Myocyte (in vitro differentiated cells): Measurements from ENCODE around the gene TIMM17B. TPM values are rescaled to one million over a fixed set of nuclear protein-coding genes. Genes with fewer than 3 reads are reported as not detected.
A peak's percentile ranks its signal among the peaks of the same experiment; 100 is the strongest.

ENCODE experiments used
- DNase-seq: peaks from one replicate; pipeline ENCODE4 v3.0.0-alpha.2; 2012; ENCODE audit warnings: low read depth
- total RNA-seq: library from RNA; depleted of rRNA; stranded (reverse); fragments of >200 nt; gene quantifications from 2 replicates; pipeline ENCODE4 v1.2.3, GENCODE V29; 2014

The TIMM17B gene
- total RNA-seq, 1 donor from 2014 or later = 52.4 TPM

DNA sequence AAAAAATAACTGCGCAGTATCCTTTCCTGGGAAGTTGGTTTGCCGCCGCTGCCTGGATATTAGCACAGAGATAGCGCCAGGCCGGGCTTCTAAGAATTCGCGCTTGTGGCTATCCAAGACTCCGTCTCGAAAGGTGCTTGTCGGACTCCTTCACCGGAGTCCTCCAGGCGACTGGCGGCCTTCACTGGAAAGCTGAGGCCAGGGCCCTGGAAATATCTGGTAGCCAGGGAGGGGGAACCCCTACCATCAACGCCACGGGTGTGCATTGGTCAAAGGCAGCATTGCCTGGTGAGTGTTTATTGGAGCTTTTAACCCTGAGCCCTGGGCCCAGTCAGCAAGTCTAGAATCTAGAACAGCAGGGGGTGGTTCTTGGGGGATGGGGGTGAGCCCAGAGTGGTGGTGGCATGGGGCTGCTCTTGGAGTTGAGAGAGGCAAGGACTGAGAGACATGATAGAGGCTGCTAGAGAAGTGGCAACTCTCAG is 21.8 kb upstream of the TIMM17B start:
- DNase-seq = no peak

GRCh38 chrX:48918643-48919340 is 21.2 kb upstream of the TIMM17B start, which contains the start of gene PIM2:
PIM2 (minus strand) TSS chrX:48919024; CDS start chrX:48918834, 190 bp downstream.
- DNase-seq = peak; percentile 83

- DNase-seq = no peak
Observed at GRCh38 chrX:48918301-48918642, 20.7 kb upstream of the TIMM17B start.

DNA sequence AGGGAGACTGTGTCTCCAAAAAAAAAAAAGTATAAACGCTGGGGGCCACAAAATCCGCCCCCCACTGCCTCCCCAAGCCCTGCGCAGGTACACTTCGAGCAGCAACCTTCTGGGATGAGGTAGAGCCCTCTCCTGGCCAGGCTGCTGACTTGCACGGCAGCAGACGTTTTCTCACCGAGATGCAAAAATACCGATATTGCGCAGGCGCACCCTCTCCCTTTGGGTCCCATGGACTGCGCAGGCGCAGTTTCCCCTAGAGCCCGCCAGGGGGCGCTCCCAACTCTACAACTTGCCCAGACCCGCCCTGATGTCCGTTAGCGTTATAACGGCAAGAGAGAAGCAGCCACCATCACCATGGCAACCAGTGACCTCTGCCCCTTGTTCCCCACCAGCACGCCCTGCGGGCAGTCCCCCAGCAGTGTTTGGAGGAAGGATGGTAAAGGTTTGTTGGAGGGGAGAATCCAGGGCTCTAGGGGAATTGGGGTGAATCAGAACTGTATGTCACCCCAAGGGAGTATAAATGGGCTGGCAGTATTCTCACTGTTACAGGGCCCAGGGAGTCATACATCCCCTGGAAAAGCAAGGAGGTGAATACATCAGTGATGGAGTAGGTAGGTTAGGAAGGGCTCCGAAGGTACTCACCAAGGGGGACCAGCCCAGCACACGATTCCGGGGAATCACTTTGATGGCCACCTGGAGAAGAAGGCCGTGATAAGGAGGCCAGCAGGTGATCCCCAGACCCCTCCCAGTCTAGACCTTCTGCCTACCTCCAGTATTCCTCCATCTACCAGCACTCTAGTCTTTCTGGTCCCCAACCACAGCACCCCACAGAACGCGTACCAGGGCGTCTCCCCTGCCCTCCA is 19.8 kb upstream of the TIMM17B start:
- DNase-seq = peak; percentile 87

DNA sequence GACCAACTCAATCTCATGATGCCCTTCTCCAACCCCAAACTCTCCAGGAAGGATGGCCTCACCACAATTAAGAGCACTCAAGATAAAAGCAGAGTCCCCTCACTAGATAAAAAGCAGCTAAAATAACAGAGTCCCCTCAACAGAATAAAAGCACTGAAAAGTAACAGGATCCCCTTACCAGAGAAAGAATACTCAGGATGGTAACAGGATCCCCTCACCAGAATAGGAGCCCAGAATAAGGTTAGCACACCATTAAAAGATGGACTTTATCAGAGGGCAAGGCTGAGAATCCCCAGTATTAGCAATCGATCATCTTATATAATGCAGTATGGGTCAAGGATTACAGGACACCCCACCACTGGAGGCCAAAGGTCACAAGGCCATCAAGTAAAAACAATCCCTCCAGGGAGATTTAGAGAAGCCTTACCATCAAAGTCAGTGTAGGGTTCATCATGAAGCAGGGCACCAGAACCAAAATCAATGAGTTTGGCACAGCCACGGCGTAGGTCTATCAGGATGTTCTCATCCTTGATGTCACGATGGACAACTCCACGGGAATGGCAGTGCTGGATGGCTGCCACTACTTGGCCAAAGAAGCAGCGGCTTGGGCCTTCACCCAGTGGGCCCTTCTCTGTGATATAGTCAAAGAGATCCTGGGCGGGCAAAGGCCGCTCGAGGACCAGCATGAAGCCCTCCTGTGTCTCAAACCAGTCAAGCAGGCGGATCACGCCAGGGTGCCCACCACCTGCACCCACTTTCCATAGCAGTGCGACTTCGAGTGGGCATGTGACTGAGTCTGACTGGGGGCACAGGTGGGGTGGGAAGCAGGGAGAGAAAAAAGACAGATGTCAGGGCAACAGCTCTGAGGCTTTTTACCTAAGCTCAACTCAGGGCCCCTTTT is 17.3 kb upstream of the TIMM17B start:
- DNase-seq = no peak

DNA sequence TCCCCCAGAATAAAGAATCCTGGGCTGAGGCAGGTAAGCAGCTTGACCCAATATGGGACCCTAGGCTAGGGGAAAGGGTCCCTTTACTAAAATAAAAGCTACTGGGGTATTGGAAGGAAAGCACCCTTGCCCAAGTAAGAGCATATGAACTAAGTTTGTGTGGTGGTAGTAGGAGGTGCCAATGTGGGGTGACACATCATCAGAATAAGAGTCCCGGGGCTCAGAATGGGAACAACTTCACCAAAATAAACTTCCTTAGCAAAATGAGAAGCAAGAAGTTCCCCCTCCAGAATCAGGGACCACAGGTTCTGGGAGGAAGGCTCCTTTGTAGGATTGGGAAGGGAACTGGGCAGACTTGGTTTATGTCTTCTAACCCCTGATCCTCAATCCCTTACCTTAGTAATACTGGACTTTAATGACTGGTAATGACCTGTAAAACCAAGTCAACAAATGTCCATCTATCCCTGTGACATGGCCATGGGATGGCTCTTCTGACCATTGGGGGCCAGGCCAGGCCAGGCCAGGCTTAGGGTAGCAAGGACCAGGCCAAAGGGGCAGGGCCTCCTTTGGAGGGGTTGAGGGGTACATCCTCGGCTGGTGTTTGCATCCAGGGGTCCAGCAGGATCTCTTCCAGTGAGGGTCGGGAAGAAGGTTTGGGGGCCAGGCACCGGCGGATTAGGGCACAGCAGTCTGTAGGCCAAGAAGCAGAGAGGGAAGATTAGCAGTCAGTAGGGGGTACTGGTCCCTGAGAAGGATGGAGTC is 16.2 kb upstream of the TIMM17B start:
- DNase-seq = no peak

DNA sequence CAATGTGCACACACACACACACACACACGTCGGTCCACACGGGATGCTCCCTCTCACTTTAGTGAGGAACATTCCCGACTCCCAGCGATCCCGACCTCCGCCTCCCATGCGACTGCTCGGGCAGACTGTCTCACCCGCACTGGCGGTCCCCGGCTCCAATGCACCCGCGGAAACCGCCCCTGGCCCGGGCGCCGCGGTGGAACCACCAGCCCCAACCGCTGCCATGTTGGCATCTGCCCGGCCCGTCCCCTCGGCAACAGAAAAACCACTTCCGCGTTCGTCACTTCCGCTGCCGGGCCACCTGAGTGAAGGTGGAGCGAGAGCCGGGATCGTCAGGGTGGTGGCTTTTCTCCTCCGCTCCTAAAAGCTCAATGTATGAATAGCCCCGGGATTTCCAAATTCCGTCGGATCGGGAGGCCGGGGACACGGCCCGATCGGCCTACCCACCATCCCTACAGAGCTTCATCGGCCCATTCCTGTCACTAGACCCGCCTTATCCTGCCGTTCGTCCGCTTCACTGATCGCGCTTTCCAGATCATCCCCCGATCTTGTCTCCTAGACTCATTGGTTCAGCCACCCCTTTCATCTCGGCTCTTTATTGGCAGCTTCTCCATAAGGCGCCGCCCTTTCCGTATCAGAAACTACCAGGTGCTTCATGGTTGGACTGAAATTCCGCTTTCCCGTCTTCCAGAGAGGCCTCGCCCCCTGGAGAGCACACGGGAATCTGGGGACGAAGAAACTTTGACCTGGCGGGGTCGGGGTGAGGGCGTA is 14.0 kb upstream of the TIMM17B start, which contains the start of gene SLC35A2:
TSS of gene SLC35A2 (minus strand) at position 235 of the 771 bp plus-strand sequence. CDS start at position 225, 10 bp downstream.
- peak; percentile 70 for DNase-seq

GRCh38 chrX:48910926-48911411 is 13.4 kb upstream of the TIMM17B start:
- peak; percentile 42 for DNase-seq

DNA sequence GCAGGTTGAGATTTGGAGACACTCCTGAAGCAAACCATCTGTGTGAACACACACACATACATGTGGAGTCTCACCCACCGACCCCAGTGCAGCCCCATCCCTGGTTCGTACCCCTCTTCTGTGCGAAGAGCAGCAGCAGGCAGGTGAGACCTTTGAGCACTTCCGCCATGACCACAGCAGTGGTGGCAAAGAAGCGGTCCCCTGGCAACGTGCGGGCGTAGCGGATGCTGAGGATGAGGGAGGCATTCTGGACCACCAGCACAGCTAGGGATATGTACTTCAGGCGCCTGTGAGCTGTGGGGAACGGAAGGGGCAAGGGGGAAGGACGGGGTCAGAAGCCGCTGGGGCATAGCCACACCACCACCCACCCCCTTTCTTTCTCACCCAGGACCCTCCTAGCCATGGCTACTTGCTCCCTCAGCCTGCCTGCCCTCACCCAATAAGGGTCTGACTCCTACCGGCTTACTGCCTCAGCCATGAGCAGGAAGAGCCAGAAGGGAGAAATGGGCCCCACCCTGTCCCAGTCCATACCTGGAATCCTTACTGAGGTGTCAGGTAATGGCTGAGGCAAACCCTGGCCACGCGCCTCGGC is 12.2 kb upstream of the TIMM17B start:
- no peak for DNase-seq

DNA sequence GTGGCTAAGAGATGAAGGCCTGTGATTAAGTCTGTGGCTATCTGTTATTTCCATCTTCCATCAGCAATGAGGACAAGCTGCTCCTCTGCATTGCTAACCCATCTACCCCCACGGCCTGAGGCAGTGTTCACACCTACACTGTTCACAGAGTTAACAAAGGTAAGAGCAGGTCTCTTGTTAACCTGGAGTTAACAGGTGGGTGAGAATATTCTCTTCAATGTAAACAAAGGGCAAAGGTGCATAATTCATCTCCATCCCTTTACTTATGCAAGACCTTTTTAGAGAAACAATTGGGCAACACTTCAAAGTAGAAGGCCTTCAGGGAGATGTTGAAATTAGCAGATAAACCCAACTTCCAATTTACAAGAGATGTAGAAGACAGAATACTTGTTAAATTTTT is 11.0 kb upstream of the TIMM17B start:
- DNase-seq = no peak

GRCh38 chrX:48905090-48905790 is 7.7 kb upstream of the TIMM17B start:
- DNase-seq = no peak

DNA sequence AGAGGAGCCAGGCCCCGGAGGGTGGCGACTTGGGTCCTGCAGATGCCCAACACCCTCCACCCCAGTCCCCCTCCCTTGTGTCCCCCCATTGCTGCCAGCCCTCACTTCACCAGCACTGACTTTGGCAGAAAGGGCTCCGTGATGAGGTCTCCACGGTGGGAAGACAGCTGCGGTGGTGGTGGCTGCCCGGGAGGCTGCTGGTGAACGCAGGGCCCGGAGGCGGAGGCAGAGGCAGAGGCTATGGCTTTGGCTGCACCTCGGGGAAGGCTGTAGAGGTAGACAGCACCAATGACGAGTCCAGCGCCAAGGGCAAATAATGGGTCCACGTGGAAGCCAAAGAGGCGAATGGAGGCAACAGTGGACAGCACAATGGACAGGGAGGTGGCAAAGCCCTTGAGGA is 7.1 kb upstream of the TIMM17B start:
- DNase-seq = no peak

GRCh38 chrX:48904180-48904579 is 6.6 kb upstream of the TIMM17B start:
- DNase-seq = no peak

GRCh38 chrX:48903290-48903689 is 5.7 kb upstream of the TIMM17B start:
- no peak for DNase-seq

- DNase-seq = no peak
Observed at GRCh38 chrX:48902776-48903175, 5.2 kb upstream of the TIMM17B start.

DNA sequence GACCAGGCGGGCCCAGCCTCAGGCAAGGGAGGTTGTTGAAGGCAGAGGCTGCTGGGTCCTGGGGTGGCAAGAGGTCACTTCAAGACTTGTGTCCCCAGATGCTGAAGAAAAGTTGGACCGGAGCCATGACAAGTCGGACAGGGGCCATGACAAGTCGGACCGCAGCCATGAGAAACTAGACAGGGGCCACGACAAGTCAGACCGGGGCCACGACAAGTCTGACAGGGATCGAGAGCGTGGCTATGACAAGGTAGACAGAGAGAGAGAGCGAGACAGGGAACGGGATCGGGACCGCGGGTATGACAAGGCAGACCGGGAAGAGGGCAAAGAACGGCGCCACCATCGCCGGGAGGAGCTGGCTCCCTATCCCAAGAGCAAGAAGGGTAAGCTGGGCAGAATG is 4.6 kb upstream of the TIMM17B start:
- no peak for DNase-seq

DNA sequence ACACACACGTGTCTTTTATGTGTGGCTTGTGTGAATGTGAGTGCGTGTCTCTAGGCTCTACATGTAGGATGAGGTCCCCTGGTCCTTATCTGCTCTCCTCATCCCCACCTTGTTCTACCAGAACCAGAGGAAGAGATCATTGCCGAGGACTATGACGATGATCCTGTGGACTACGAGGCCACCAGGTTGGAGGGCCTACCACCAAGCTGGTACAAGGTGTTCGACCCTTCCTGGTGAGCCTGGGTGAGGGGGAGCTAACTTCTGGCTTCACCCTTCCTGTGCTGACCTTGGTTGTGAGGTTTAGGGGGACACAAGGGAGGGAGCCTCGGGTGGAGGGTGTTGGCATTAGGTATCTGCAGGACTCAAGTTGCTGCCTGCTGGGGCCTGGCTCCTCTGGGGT is 3.5 kb upstream of the TIMM17B start:
- DNase-seq = no peak

GRCh38 chrX:48899078-48899410 is 1.5 kb upstream of the TIMM17B start:
- no peak for DNase-seq

GRCh38 chrX:48897157-48897624 is 377 bp downstream of the TIMM17B start:
- peak; percentile 80 for DNase-seq
